ENCODE measurements around the gene MB.
"Not testable (repeated sequence)": the region's sequence is repeated elsewhere in the genome, so short reads cannot be mapped to it uniquely, and the experiment has no call there.

MB gene

DNA sequence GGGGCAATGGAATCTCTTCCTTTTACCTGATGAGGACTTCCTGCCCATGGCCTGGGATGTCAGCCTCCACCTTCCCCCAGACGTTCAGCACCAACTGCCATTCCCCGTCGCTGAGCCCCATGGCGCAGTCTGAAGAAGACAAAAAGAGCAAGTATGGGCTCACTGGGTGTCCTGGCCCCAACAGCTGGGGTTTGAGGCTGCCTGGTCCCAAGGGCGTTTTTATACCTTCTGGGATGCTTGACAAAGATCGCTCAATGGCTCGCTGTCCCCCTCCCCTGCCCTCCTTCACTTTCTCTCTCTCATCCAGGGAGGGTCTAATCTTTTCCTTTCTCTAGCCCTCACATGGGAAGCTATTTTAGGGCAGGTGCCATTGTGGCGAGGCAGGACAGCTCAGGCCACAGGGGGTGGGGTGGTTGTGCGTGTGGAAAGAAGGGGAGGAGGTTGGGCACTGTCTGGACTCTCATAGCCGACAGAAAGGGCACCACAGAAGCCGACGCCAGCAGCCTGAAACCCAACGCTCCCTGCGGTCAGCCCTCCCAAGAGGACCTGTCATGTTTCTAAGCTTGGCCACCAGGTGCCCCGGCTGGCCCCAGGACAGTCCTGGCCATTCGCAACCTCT, at the start of gene MB:
Gene MB, minus strand, starts transcription at position 193 of the 619 bp plus-strand sequence. Its CDS starts 72 bp downstream, at position 121.
- TF ChIP-seq, protein P1, sequence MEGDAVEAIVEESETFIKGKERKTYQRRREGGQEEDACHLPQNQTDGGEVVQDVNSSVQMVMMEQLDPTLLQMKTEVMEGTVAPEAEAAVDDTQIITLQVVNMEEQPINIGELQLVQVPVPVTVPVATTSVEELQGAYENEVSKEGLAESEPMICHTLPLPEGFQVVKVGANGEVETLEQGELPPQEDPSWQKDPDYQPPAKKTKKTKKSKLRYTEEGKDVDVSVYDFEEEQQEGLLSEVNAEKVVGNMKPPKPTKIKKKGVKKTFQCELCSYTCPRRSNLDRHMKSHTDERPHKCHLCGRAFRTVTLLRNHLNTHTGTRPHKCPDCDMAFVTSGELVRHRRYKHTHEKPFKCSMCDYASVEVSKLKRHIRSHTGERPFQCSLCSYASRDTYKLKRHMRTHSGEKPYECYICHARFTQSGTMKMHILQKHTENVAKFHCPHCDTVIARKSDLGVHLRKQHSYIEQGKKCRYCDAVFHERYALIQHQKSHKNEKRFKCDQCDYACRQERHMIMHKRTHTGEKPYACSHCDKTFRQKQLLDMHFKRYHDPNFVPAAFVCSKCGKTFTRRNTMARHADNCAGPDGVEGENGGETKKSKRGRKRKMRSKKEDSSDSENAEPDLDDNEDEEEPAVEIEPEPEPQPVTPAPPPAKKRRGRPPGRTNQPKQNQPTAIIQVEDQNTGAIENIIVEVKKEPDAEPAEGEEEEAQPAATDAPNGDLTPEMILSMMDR (IDR thresholded peaks at IDR 0.05; ENCODE audit: extremely low read depth, missing control alignments): no peak
- DNase-seq (ENCODE audit: low spot score): no peak

DNA sequence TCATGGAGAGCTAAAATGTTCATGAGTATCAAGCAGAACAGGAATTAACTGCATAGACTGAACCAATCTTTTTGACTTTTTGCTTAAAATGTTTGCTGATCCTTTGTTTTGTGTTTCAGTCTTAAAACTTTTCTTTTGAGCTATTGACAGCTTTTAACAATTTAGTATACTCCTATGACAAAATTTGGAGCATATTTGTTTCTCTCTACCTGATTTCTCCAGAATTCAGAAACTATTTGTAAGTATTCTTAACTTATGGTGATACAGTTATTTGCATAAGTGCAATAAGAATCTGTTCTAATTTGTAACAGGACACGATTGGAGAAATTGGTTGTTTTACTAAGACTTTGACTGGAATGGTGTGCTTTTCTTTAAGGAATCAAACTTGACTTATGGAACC, 49.6 kb upstream of the MB start:
- not testable (repeated sequence) for DNase-seq (ENCODE audit: low spot score)

DNA sequence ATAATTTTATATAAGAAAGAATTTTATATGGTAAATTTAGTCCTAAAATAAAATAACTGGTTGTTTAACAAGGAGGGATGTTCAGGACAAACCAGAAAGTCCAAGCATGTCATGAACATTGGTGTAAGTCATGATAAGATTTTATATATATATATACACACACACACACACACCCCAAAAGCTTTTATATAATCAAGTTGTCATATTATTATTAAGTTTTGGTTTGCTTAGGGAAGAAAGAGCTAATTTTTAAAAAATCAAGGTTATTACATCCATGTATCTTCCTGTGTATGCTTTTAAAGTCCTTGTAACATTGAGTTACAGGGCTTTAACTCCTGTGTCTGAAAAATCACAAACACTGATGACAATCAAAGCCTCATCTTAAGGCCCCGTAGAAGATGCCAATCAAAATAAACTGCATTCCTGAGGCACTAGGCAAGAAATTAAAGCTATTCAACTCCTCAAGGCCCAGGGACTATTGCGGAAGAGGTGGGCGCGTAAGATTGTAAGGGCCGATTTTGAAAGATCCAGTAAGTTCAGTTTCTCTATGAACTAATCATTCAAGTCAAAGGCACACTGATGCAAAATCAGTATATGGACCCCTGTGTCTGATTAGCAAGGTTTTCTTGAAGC, 47.9 kb upstream of the MB start:
- no peak for DNase-seq (ENCODE audit: low spot score)
- TF ChIP-seq, protein P1 (IDR thresholded peaks at IDR 0.05; ENCODE audit: extremely low read depth, missing control alignments): no peak

DNA sequence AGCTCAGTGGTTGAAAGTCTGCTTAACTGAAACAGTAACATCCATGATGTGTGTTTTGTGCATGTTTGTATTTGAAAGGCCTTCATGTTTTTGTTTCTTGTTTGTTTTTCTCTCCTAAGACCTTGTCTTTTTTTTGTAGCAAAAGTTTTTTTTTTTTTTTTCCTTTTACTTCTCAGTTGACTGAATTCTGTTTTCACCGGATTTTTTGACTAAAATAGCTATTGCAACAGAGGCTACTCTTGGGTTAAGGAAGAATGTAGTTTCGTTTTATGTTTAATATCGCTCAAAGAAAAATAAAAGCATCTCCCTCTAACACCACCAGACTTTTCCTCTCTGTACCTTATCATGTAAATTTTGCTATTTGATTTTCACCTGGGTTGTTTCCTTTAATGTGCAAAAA, 46.2 kb upstream of the MB start:
- TF ChIP-seq, protein P1 (IDR thresholded peaks at IDR 0.05; ENCODE audit: extremely low read depth, missing control alignments): no peak
- DNase-seq (ENCODE audit: low spot score): no peak

DNA sequence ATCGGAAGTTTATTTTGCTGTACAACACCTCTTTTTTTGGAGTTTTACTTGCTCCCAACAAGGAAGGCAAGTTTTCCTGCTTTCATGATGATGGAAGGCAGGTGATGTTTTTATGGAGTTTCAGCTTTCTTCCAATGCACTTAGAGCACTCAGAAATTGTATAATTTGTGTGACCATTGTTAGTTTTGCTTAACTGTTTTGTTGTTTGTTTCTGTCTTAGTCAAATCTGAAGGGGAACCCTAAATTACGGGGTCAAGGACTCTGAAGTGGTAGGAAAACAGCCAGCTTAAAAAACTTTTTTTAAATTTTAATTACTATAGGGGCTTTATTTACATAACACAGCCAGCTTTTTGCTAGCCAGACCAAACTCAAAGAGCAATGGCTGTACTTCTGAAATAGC, 45.8 kb upstream of the MB start:
- TF ChIP-seq, protein P1 (IDR thresholded peaks at IDR 0.05; ENCODE audit: extremely low read depth, missing control alignments): no peak

GRCh38 chr22:35661464-35661863, 44.3 kb upstream of the MB start:
- TF ChIP-seq, protein P1 (IDR thresholded peaks at IDR 0.05; ENCODE audit: extremely low read depth, missing control alignments): no peak
- DNase-seq (ENCODE audit: low spot score): no peak

More for the DNA sequence above, 45.8 kb upstream of the MB start:
- no peak for DNase-seq (ENCODE audit: low spot score)

GRCh38 chr22:35660291-35661127, 43.4 kb upstream of the MB start:
- no peak for DNase-seq (ENCODE audit: low spot score)
- TF ChIP-seq, protein P1 (IDR thresholded peaks at IDR 0.05; ENCODE audit: extremely low read depth, missing control alignments): no peak
